K562 (cell line): ENCODE measurements around the gene GOLGA8O. TPM values are rescaled to one million over a fixed set of nuclear protein-coding genes. Genes with fewer than 3 reads are reported as not detected.
"Not testable (repeated sequence)": the region's sequence is repeated elsewhere in the genome, so short reads cannot be mapped to it uniquely, and the experiment has no call there.

Experiments used
- ATAC-seq: fragments of 200-7000 bp; cut with Tn5 transposase; 3 replicates; pipeline ENCODE4 v1.9.1; 2020; ENCODE audit warnings: moderate library complexity
- BruUV-seq: library from RNA; stranded (reverse); fragments of 400-500 nt; replicated peaks from 2 replicates; lab custom pipeline; 2021; lab: Mats Ljungman, UMichigan
- CTCF ChIA-PET: fragments of 300-600 bp; formaldehyde crosslinking; extraction: SDS; loops from one replicate; lab custom pipeline; 2021; ENCODE audit warnings: low intra/inter-chr PET ratio; lab: Yijun Ruan, JAX
- POLR2A ChIA-PET: fragments of 300-600, 350-650 bp; sonication (Branson Sonifier 250); formaldehyde crosslinking; extraction: SDS; loops from one replicate; lab custom pipeline; 2021; ENCODE audit warnings: antibody characterized with exemption, inconsistent platforms; lab: Yijun Ruan, JAX
- DNase-seq, 4 experiments: peaks; one replicate each; pipeline versions ENCODE4 v3.0.0 to v3.0.0-alpha.2; 2011 to 2018; ENCODE audit warnings: low spot score in 3 of 4, mixed read lengths in 3 of 4; ENCODE audit errors: extremely low read depth in 1 of 4
- FAIRE-seq: peaks from 2 replicates; lab custom pipeline; 2011; peaks lifted over from hg19 to GRCh38; lab: Jason Lieb, UNC
- H2AFZ ChIP-seq: 2 replicates; pipeline ENCODE4 v1.6.0; 2011; ENCODE audit warnings: low read depth, low read length, control low read depth, inconsistent platforms
- H3K27ac ChIP-seq: fragments of 200-600 bp; 3 replicates; pipeline ENCODE4 v1.8.0; 2011; ENCODE audit warnings: low read depth, mild to moderate bottlenecking, control low read depth, inconsistent platforms, low read length, moderate library complexity, mixed read lengths; ENCODE audit errors: extremely low read depth
- H3K27me3 ChIP-seq, 2 experiments: fragments of 300-600 bp in 1 of 2; 2 replicates in 1 of 2; 3 replicates in 1 of 2; pipeline versions ENCODE4 v1.6.0 to v1.8.0; 2011; ENCODE audit warnings: inconsistent platforms in 2 of 2, low read length in 2 of 2, mild to moderate bottlenecking in 1 of 2, mixed read lengths in 1 of 2, moderate library complexity in 1 of 2; ENCODE audit not compliant: control insufficient read depth in 2 of 2, insufficient read depth in 2 of 2
- H3K36me3 ChIP-seq: fragments of 300-600 bp; 3 replicates; pipeline ENCODE4 v1.8.0; 2011; ENCODE audit warnings: mild to moderate bottlenecking, low read length, inconsistent platforms; ENCODE audit not compliant: control insufficient read depth, insufficient read depth
- H3K4me1 ChIP-seq, 2 experiments: fragments of 200-600 bp in 1 of 2; replicated peaks in 1 of 2; 2 replicates in 1 of 2; 3 replicates in 1 of 2; pipeline versions ENCODE4 v1.5.1 to v1.8.0; 2011; ENCODE audit warnings: inconsistent platforms in 2 of 2, low read length in 2 of 2, mild to moderate bottlenecking in 1 of 2, mixed read lengths in 1 of 2, moderate library complexity in 1 of 2; ENCODE audit not compliant: control insufficient read depth in 2 of 2, insufficient read depth in 2 of 2
- H3K4me2 ChIP-seq: 2 replicates; pipeline ENCODE4 v1.6.1; 2011; ENCODE audit warnings: low read length, control low read depth, inconsistent platforms, mixed read lengths; ENCODE audit not compliant: insufficient read depth
- H3K4me3 ChIP-seq: fragments of 200-600 bp; sonication (generic), shearing (Covaris generic); 2 replicates; pipeline ENCODE4 v1.5.1; 2016; ENCODE audit warnings: control low read depth, inconsistent platforms
- H3K79me2 ChIP-seq: fragments of 200-600 bp; 3 replicates; pipeline ENCODE4 v1.8.0; 2011; ENCODE audit warnings: low read length, inconsistent platforms; ENCODE audit not compliant: control insufficient read depth, insufficient read depth
- H3K9ac ChIP-seq, 2 experiments: 2 replicates each; pipeline versions ENCODE4 v1.6.0 to v1.6.1; 2011; ENCODE audit warnings: low read depth in 2 of 2, low read length in 2 of 2, control low read depth in 1 of 2, inconsistent platforms in 1 of 2, mild to moderate bottlenecking in 1 of 2, mixed read lengths in 1 of 2; ENCODE audit not compliant: insufficient read depth in 1 of 2
- H3K9me1 ChIP-seq: one replicate; pipeline ENCODE4 v1.6.0; 2011; ENCODE audit warnings: inconsistent platforms, mild to moderate bottlenecking, low read length, moderate library complexity; ENCODE audit not compliant: control insufficient read depth, insufficient read depth
- H3K9me3 ChIP-seq: replicated peaks from 2 replicates; pipeline ENCODE4 v1.5.1; 2011; ENCODE audit warnings: low read depth, low read length, inconsistent platforms; ENCODE audit not compliant: control insufficient read depth, insufficient read depth
- H4K20me1 ChIP-seq: replicated peaks from 2 replicates; pipeline ENCODE4 v1.6.1; 2011; ENCODE audit warnings: low read length, inconsistent platforms, mixed read lengths; ENCODE audit not compliant: control insufficient read depth, insufficient read depth
- WGBS: fragments of 100-300 bp; shearing (Covaris generic); methylation state at CpG from one replicate; pipeline ENCODE4 v1.1.6; 2016; ENCODE audit warnings: low coverage, mixed read lengths; ENCODE audit not compliant: insufficient coverage; ENCODE audit errors: missing lambda C conversion rate; 5-methylcytosine and 5-hydroxymethylcytosine counted together
- in situ Hi-C: fragments of 300-500 bp; cut with MboI; formaldehyde crosslinking; loops from 4 replicates; pipeline ENCODE4 v1.15.0; 2018; ENCODE audit warnings: inconsistent platforms, mixed read lengths
- intact Hi-C: fragments of 100-400 bp; cut with micrococcal nuclease; formaldehyde crosslinking; loops from 2 replicates; pipeline ENCODE4 v1.14.2; 2022
- polyA plus RNA-seq, 8 experiments: library from polyadenylated mRNA; depleted of rRNA in 4 of 8; stranded (reverse) in 5 of 8; unstranded in 3 of 8; fragments of >200 nt; fragmentation: Nextera tagmentation in 2 of 8; fragmentation: Illumina TruSeq in 1 of 8; extraction: Ambion mirVana in 2 of 8; extraction: Trizol in 1 of 8; gene quantifications; 2 replicates each; pipeline versions ENCODE4 v1.2.1 to v1.2.3, GENCODE V29; 2011 to 2014; ENCODE audit warnings: inconsistent platforms in 1 of 8, missing spikeins in 1 of 8
- total RNA-seq, 7 experiments: library from RNA; depleted of rRNA in 6 of 7; stranded (reverse); fragments of >200 nt in 6 of 7; fragmentation: Illumina TruSeq in 2 of 7; extraction: Trizol in 2 of 7; gene quantifications; 2 replicates each; pipeline versions ENCODE4 v1.2.1 to v1.2.3, GENCODE V29; 2011 to 2021; ENCODE audit warnings: low replicate concordance in 1 of 7

The GOLGA8O gene
- total and polyA plus RNA-seq, 9 of the 15 experiments (the other 6 are each of a cell fraction or from before 2014, with no cell fraction given), result 0.04 to 0.22 (median 0.10) TPM; not detected in 5

DNA sequence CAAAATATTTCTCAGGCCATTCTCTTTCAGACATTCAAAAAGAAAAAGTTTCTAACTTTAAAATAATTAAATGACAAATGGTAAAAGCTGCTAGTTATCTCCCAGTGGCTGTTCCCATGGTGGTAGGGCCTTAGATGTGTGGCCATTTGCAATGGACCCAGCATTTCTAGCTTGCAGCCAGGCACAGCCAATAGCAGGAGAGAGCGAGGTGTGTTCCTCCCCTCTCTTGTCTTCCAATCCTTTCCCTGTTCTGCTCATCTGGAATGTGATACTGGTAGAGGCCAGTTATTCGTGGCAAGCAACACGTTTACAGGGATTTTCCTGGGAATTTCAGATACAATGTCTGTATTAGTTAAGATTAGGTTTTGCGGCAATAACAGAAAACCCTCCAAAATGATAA, 37.3 kb upstream of the GOLGA8O start:
- H3K9me1 ChIP-seq, H3K79me2 ChIP-seq, H3K36me3 ChIP-seq, H3K9me3 ChIP-seq, H3K4me2 ChIP-seq, H4K20me1 ChIP-seq, H2AFZ ChIP-seq, intact Hi-C loops, BruUV-seq, ATAC-seq, H3K27me3 ChIP-seq, H3K27ac ChIP-seq, DNase-seq, H3K4me1 ChIP-seq, H3K4me3 ChIP-seq, H3K9ac ChIP-seq, POLR2A ChIA-PET, in situ Hi-C loops, CTCF ChIA-PET: not testable (repeated sequence)
- no CpG with 5 or more reads among the region's 4 CpGs for WGBS
- peak; percentile 57 for FAIRE-seq

DNA sequence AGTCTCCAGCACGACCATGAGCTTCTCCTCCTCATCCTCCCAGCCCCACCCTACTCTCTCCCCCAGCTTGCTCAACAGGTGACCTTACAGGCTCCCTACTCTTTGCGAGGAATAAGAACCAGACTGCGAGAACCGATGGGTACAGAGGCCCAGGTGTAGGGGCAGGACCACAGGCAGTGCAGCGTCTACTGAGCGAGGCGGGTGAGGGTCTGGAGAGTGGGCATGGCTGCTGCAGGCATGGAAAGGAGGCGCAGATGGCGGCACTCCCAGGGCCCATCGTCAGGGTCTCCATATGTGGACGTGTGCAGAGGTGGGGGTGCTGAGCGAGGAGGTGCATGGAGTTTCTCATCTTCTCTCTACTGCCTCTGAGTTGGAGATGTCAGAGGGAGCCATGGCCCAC, 31.0 kb upstream of the GOLGA8O start:
- WGBS, result 2% methylated on average over 6 of the region's 12 CpGs
- H3K9ac ChIP-seq, result not testable (repeated sequence)

DNA sequence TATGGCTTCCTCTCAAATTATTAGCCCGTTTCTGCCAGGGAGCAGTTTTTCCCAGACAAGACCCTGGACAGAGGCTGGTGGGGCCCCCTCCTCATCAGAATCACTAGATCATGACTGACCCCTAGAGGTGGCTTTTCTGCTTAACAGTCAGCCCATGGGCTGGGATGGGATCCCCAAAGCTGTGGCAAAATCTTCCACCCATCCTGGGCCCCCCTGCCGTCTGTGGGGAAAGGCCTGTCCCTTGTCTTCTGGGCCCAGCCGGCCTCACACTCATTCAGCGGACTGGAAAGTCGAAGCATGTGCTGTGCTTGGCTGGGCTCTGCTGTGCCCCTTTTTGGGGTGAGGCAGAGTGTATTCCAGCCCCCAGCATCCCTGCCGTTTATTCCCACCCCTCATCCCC, 27.9 kb upstream of the GOLGA8O start:
- ATAC-seq, DNase-seq, H3K27me3 ChIP-seq, H3K9ac ChIP-seq, H3K4me1 ChIP-seq, H3K9me3 ChIP-seq, intact Hi-C loops, H4K20me1 ChIP-seq, H2AFZ ChIP-seq, H3K36me3 ChIP-seq, FAIRE-seq, H3K4me3 ChIP-seq, H3K4me2 ChIP-seq, H3K79me2 ChIP-seq, H3K9me1 ChIP-seq, BruUV-seq, CTCF ChIA-PET, POLR2A ChIA-PET, H3K27ac ChIP-seq: not testable (repeated sequence)
- in situ Hi-C loops, result loop anchor here (5.0 kb wide), 1 partner anchor 1956 kb away; no protein-coding TSS in a partner anchor
- no CpG with 5 or more reads among the region's 6 CpGs for WGBS

More for the DNA sequence above, 31.0 kb upstream of the GOLGA8O start:
- POLR2A ChIA-PET, H3K9me3 ChIP-seq, H3K27ac ChIP-seq, FAIRE-seq, in situ Hi-C loops, H2AFZ ChIP-seq, H3K36me3 ChIP-seq, BruUV-seq, H4K20me1 ChIP-seq, H3K4me3 ChIP-seq, CTCF ChIA-PET, H3K9me1 ChIP-seq, intact Hi-C loops, DNase-seq, ATAC-seq, H3K4me2 ChIP-seq, H3K79me2 ChIP-seq, H3K27me3 ChIP-seq, H3K4me1 ChIP-seq: not testable (repeated sequence)

DNA sequence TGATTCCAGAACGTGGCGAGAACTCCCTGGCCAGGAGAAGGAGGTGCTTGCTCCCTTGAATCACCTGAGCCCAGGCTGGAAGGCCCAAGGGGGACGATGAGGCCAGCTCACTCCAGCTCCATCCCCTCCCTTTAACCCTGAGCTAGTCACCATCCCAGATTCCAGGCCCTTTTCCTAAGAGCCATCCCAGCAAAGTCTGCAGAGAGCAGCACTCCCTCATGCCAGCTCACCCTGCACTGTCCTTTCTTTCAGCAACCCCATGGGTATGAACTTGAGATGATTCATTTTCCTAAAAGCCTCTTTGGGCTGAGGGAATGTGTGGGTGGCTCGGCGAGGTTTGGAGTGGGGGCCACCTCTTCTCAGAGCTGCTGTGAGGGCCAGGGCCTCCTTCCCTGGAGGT, 26.2 kb upstream of the GOLGA8O start:
- H3K9me3 ChIP-seq, H3K27me3 ChIP-seq, H3K79me2 ChIP-seq, H3K9me1 ChIP-seq, H3K36me3 ChIP-seq, CTCF ChIA-PET, H3K4me2 ChIP-seq, DNase-seq, H3K27ac ChIP-seq, H3K4me3 ChIP-seq, BruUV-seq, ATAC-seq, H2AFZ ChIP-seq, POLR2A ChIA-PET, H3K9ac ChIP-seq, intact Hi-C loops, FAIRE-seq, H3K4me1 ChIP-seq, H4K20me1 ChIP-seq: not testable (repeated sequence)
- no CpG with 5 or more reads among the region's 5 CpGs for whole genome bisulfite sequencing
- in situ Hi-C loops, result loop anchor here (5.0 kb wide), 1 partner anchor 1954 kb away; no protein-coding TSS in a partner anchor
